Astrocyte (in vitro differentiated cells and primary cell): ENCODE data around the gene XXYLT1. TPM values are rescaled to one million over a fixed set of nuclear protein-coding genes. Genes with fewer than 3 reads are reported as not detected.

Source experiments
- DNase-seq: peaks from one replicate; pipeline ENCODE4 v3.0.0-alpha.2; 2010; ENCODE audit warnings: low read depth
- FAIRE-seq: peaks from 2 replicates; lab custom pipeline; 2011; peaks lifted over from hg19 to GRCh38; lab: Jason Lieb, UNC
- H2AFZ ChIP-seq: 2 replicates; pipeline ENCODE4 v1.6.0; 2012; ENCODE audit warnings: low read depth, low read length, inconsistent platforms
- H3K27ac ChIP-seq: 2 replicates; pipeline ENCODE4 v1.5.1; 2011; ENCODE audit warnings: low read depth, low read length, inconsistent platforms
- H3K27me3 ChIP-seq: 2 replicates; pipeline ENCODE4 v1.6.0; 2011; ENCODE audit warnings: low read length, inconsistent platforms; ENCODE audit not compliant: insufficient read depth
- H3K36me3 ChIP-seq: 2 replicates; pipeline ENCODE4 v1.5.1; 2011; ENCODE audit warnings: low read length, inconsistent platforms; ENCODE audit not compliant: insufficient read depth
- H3K4me1 ChIP-seq: 2 replicates; pipeline ENCODE4 v1.5.1; 2011; ENCODE audit warnings: low read length, inconsistent platforms; ENCODE audit not compliant: insufficient read depth
- H3K4me2 ChIP-seq: 2 replicates; pipeline ENCODE4 v1.6.0; 2012; ENCODE audit warnings: low read length, inconsistent platforms
- H3K4me3 ChIP-seq: 2 replicates; pipeline ENCODE4 v1.5.1; 2011; ENCODE audit warnings: low read depth, mild to moderate bottlenecking, low read length, inconsistent platforms; ENCODE audit not compliant: insufficient read depth
- H3K79me2 ChIP-seq: 2 replicates; pipeline ENCODE4 v1.6.0; 2012; ENCODE audit warnings: mild to moderate bottlenecking, low read length, inconsistent platforms; ENCODE audit not compliant: insufficient read depth
- H3K9ac ChIP-seq: 2 replicates; pipeline ENCODE4 v1.6.0; 2012; ENCODE audit warnings: mild to moderate bottlenecking, low read length, inconsistent platforms
- H3K9me3 ChIP-seq: 2 replicates; pipeline ENCODE4 v1.5.1; 2012; ENCODE audit warnings: low read depth, mild to moderate bottlenecking, low read length, inconsistent platforms; ENCODE audit not compliant: insufficient read depth
- H4K20me1 ChIP-seq: 2 replicates; pipeline ENCODE4 v1.6.0; 2012; ENCODE audit warnings: low read length, inconsistent platforms; ENCODE audit not compliant: insufficient read depth
- H3K27ac Mint-ChIP-seq: one replicate; pipeline ENCODE4 v1.8.0; 2021; ENCODE audit warnings: mild to moderate bottlenecking, mixed read lengths; ENCODE audit not compliant: unreplicated experiment
- H3K27me3 Mint-ChIP-seq: one replicate; pipeline ENCODE4 v1.8.0; 2021; ENCODE audit warnings: low read depth, mixed read lengths; ENCODE audit not compliant: unreplicated experiment
- H3K36me3 Mint-ChIP-seq: one replicate; pipeline ENCODE4 v1.8.0; 2021; ENCODE audit warnings: low read depth, mixed read lengths; ENCODE audit not compliant: unreplicated experiment
- H3K4me1 Mint-ChIP-seq: one replicate; pipeline ENCODE4 v1.8.0; 2021; ENCODE audit warnings: low read depth, mixed read lengths; ENCODE audit not compliant: unreplicated experiment
- H3K4me3 Mint-ChIP-seq: one replicate; pipeline ENCODE4 v1.8.0; 2021; ENCODE audit warnings: mild to moderate bottlenecking, moderate library complexity, mixed read lengths; ENCODE audit not compliant: unreplicated experiment
- H3K9me3 Mint-ChIP-seq: one replicate; pipeline ENCODE4 v1.8.0; 2021; ENCODE audit warnings: mild to moderate bottlenecking, mixed read lengths; ENCODE audit not compliant: unreplicated experiment
- EZH2 ChIP-seq: IDR thresholded peaks from 2 replicates; pipeline ENCODE4 v1.6.1; 2012; ENCODE audit warnings: mild to moderate bottlenecking, low read length, inconsistent platforms; ENCODE audit not compliant: insufficient read depth
- total RNA-seq: library from RNA; stranded (reverse); gene quantifications from 2 replicates; pipeline ENCODE4 v1.2.1, GENCODE V29; 2021
- TF ChIP-seq, protein P1 (sequence below): IDR thresholded peaks from 2 replicates; pipeline ENCODE4 v1.5.1; 2011; ENCODE audit warnings: low read depth, mild to moderate bottlenecking, inconsistent platforms, low read length, moderate library complexity; ENCODE audit not compliant: insufficient read depth

The XXYLT1 gene
- total RNA-seq, 1 donor from 2014 or later = 26.2 TPM

DNA sequence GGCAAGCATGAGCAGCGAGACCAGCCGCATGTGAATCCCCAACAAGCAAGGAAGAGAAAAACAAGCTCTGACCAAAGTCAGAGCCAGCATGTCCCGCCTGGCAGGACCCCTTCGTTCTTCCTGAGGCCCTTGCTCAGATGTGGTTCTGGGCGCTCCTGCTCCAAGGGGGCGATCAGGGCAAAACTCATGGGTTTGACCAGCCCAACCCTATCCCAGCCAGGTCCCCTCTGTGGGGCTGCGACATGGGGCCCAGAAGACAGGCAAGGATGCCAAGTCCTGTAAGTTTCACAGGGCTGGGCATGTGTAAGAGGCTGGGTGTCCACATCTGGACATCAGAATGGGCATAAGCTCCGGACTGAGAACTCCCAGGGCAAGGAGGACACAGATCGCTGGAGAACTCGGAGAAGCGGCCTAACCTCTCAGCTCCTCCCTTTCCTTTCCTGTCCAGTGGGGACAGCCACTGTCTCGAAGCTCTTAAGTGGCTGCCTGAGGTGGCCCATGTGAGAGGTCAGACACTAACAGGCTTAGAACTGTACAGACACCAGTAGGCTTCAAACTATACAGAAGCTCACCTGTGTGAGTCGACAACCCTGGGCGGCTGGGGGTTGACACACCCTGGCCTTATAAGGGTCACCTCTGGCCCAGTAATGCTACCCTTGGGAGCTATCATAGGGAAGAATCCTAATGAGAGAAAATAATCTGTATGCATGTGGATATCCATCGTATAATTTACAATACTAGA is 48.9 kb downstream of the XXYLT1 start:
- no peaks in the 10 kb centered on the region for H3K4me1 ChIP-seq
- H3K27me3 ChIP-seq = no peaks in the 10 kb centered on the region
- Mint-ChIP-seq H3K27me3 (no peaks in the 10 kb centered on the region), H3K36me3 (peaks cover 11% of the 10 kb centered on the region), H3K9me3 (no peaks in the 10 kb centered on the region), H3K27ac (no peak overlapping the region), H3K4me1 (peaks cover 8% of the 10 kb centered on the region), H3K4me3 (no peak overlapping the region)
- H3K4me2 ChIP-seq = no peak overlapping the region
- no peaks in the 10 kb centered on the region for H3K9me3 ChIP-seq
- peaks cover 10% of the 10 kb centered on the region for H3K79me2 ChIP-seq
- no peaks in the 10 kb centered on the region for H3K36me3 ChIP-seq
- H3K27ac ChIP-seq = no peak overlapping the region
- DNase-seq (no peak), FAIRE-seq (no peak)
- H2AFZ ChIP-seq = no peak overlapping the region
- H4K20me1 ChIP-seq = no peaks in the 10 kb centered on the region
- no peak overlapping the region for H3K9ac ChIP-seq
- no peak overlapping the region for H3K4me3 ChIP-seq
- no peak for TF ChIP-seq EZH2
- TF ChIP-seq, protein P1, sequence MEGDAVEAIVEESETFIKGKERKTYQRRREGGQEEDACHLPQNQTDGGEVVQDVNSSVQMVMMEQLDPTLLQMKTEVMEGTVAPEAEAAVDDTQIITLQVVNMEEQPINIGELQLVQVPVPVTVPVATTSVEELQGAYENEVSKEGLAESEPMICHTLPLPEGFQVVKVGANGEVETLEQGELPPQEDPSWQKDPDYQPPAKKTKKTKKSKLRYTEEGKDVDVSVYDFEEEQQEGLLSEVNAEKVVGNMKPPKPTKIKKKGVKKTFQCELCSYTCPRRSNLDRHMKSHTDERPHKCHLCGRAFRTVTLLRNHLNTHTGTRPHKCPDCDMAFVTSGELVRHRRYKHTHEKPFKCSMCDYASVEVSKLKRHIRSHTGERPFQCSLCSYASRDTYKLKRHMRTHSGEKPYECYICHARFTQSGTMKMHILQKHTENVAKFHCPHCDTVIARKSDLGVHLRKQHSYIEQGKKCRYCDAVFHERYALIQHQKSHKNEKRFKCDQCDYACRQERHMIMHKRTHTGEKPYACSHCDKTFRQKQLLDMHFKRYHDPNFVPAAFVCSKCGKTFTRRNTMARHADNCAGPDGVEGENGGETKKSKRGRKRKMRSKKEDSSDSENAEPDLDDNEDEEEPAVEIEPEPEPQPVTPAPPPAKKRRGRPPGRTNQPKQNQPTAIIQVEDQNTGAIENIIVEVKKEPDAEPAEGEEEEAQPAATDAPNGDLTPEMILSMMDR = no peak

DNA sequence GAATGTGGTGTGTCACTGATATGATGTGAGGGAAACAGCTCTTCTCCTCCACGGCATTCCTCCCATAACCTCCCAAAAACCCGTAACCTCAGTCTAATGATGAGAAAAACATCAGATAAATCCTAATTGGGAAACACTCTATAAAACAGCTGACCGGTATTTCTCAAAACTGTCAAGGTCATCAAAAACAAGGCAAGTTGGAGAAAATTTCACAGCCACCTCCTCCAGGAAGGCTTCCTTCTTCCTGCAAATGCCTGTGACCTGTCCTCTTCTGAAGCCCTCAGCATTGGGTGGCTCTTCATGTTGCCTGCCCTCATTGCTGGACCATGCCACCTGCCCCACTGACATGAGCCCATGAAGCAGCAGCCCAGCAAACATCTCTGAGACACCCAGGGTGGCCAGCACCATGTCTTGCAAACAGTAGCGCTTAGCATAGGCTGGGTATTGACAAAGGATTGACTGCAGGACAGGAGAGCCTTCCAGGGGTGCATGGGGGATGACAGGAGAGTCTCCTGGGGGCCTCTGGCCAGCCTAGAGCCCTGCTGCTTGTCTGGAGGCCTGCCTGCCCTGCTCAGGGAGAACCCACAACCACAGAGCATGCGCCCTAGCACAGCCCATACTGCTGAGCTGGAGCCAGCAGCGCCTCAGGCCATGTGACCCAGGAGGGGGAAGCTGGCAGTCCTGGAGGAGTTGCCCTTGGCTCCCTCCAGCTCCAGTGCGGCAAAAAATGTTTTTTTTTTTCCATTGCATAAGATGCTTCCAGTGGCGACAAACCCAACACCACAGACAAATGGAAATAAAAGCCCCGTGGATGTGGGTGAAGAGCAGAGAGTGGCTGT is 49.7 kb downstream of the XXYLT1 start:
- H3K9ac ChIP-seq = no peak overlapping the region
- FAIRE-seq (no peak), DNase-seq (no peak)
- no peaks in the 10 kb centered on the region for H3K27me3 ChIP-seq
- Mint-ChIP-seq H3K36me3 (peaks cover 11% of the 10 kb centered on the region), H3K9me3 (no peaks in the 10 kb centered on the region), H3K4me1 (peaks cover 8% of the 10 kb centered on the region), H3K27ac (no peak overlapping the region), H3K4me3 (no peak overlapping the region), H3K27me3 (no peaks in the 10 kb centered on the region)
- H3K79me2 ChIP-seq = peaks cover 10% of the 10 kb centered on the region
- TF ChIP-seq, protein P1 = no peak
- TF ChIP-seq EZH2 = no peak
- no peak overlapping the region for H3K27ac ChIP-seq
- no peak overlapping the region for H2AFZ ChIP-seq
- H3K36me3 ChIP-seq = no peaks in the 10 kb centered on the region
- H3K4me2 ChIP-seq = no peak overlapping the region
- H3K4me3 ChIP-seq = no peak overlapping the region
- no peaks in the 10 kb centered on the region for H3K4me1 ChIP-seq
- H4K20me1 ChIP-seq = no peaks in the 10 kb centered on the region
- no peaks in the 10 kb centered on the region for H3K9me3 ChIP-seq
